H1 (cell line): Measurements from ENCODE around the gene SMYD1. TPM values are rescaled to one million over a fixed set of nuclear protein-coding genes. Genes with fewer than 3 reads are reported as not detected.

Source experiments
- CTCF ChIA-PET: fragments of 300-600 bp; sonication (Branson Sonifier 250); formaldehyde crosslinking; loops from one replicate; lab custom pipeline; 2021; ENCODE audit not compliant: partially characterized antibody; lab: Charles Lee
- POLR2A ChIA-PET: fragments of 300-600 bp; sonication (Branson Sonifier 250); formaldehyde crosslinking; loops from one replicate; lab custom pipeline; 2021; ENCODE audit warnings: inconsistent platforms; ENCODE audit not compliant: partially characterized antibody; lab: Charles Lee
- DNase-seq, 2 experiments: peaks; one replicate each; pipeline versions ENCODE4 v3.0.0 to v3.0.0-alpha.2; 2010 to 2022; ENCODE audit warnings: low spot score in 2 of 2, low read depth in 1 of 2, mixed read lengths in 1 of 2
- FAIRE-seq: peaks from 2 replicates; lab custom pipeline; 2011; peaks lifted over from hg19 to GRCh38; lab: Jason Lieb, UNC
- H2AFZ ChIP-seq: 2 replicates; pipeline ENCODE4 v1.8.1; 2012; ENCODE audit warnings: low read length, inconsistent platforms
- H2AK5ac ChIP-seq: 2 replicates; pipeline ENCODE4 v1.6.1; 2013; ENCODE audit warnings: low read depth, low read length
- H2BK120ac ChIP-seq: replicated peaks from 2 replicates; pipeline ENCODE3; 2013; ENCODE audit warnings: low read depth, low read length, inconsistent platforms
- H2BK12ac ChIP-seq: 2 replicates; pipeline ENCODE4 v1.6.1; 2013; ENCODE audit warnings: low read depth, low read length
- H2BK15ac ChIP-seq: 2 replicates; pipeline ENCODE4 v1.6.1; 2013; ENCODE audit warnings: low read length
- H2BK20ac ChIP-seq: 2 replicates; pipeline ENCODE4 v1.6.1; 2013; ENCODE audit warnings: low read length
- H2BK5ac ChIP-seq: 2 replicates; pipeline ENCODE4 v1.6.1; 2013; ENCODE audit warnings: low read depth, low read length
- H3K14ac ChIP-seq: 2 replicates; pipeline ENCODE4 v1.6.1; 2013; ENCODE audit warnings: inconsistent platforms; ENCODE audit not compliant: insufficient read length
- H3K18ac ChIP-seq: 2 replicates; pipeline ENCODE4 v1.6.1; 2013; ENCODE audit warnings: low read length; ENCODE audit errors: extremely low read depth
- H3K23ac ChIP-seq: 2 replicates; pipeline ENCODE4 v1.6.1; 2013; ENCODE audit warnings: inconsistent platforms; ENCODE audit not compliant: insufficient read length
- H3K23me2 ChIP-seq: 2 replicates; pipeline ENCODE4 v1.6.1; 2013; ENCODE audit warnings: low read depth, low read length
- H3K27ac ChIP-seq: 2 replicates; pipeline ENCODE4 v1.6.1; 2011; ENCODE audit warnings: low read depth, low read length, inconsistent platforms
- H3K27me3 ChIP-seq, 4 experiments: replicated peaks in 1 of 4; 1 replicate in 1 of 4; 2 replicates in 3 of 4; pipeline versions ENCODE4 v1.6.1 to v1.8.1; 2011 to 2013; ENCODE audit warnings: low read length in 3 of 4, mild to moderate bottlenecking in 3 of 4, inconsistent platforms in 2 of 4, mixed read lengths in 2 of 4, moderate library complexity in 1 of 4; ENCODE audit not compliant: control insufficient read depth in 3 of 4, insufficient read depth in 3 of 4; ENCODE audit errors: extremely low read depth in 1 of 4
- H3K36me3 ChIP-seq, 4 experiments: 2 replicates each; pipeline versions ENCODE4 v1.6.1 to v1.8.1; 2011 to 2013; ENCODE audit warnings: mild to moderate bottlenecking in 4 of 4, low read length in 3 of 4, moderate library complexity in 2 of 4, control low read depth in 1 of 4, inconsistent platforms in 1 of 4; ENCODE audit not compliant: insufficient read depth in 4 of 4, control insufficient read depth in 2 of 4
- H3K4ac ChIP-seq: replicated peaks from 2 replicates; pipeline ENCODE3; 2013; ENCODE audit warnings: low read length, low read depth, mixed read lengths, inconsistent platforms; ENCODE audit not compliant: insufficient read length
- H3K4me1 ChIP-seq, 4 experiments: replicated peaks in 1 of 4; 1 replicate in 1 of 4; 2 replicates in 3 of 4; pipeline versions ENCODE4 v1.6.1 to v1.8.1; 2011 to 2013; ENCODE audit warnings: low read length in 3 of 4, inconsistent platforms in 2 of 4, mixed read lengths in 1 of 4; ENCODE audit not compliant: insufficient read depth in 4 of 4, control insufficient read depth in 3 of 4
- H3K4me2 ChIP-seq, 2 experiments: 2 replicates each; pipeline versions ENCODE4 v1.6.1 to v1.8.1; 2011 to 2013; ENCODE audit warnings: low read depth in 2 of 2, low read length in 2 of 2, control low read depth in 1 of 2, inconsistent platforms in 1 of 2, mild to moderate bottlenecking in 1 of 2; ENCODE audit not compliant: insufficient read depth in 1 of 2
- H3K4me3 ChIP-seq, 4 experiments: fragments of 200-600, 300-600 bp in 1 of 4; sonication (generic), shearing (Covaris generic), sonication (Bioruptor Twin) in 1 of 4; 2 replicates each; pipeline versions ENCODE4 v1.5.1 to v1.8.1; 2011 to 2016; ENCODE audit warnings: low read length in 4 of 4, low read depth in 3 of 4, control low read depth in 2 of 4, inconsistent platforms in 2 of 4, mild to moderate bottlenecking in 2 of 4, mixed read lengths in 1 of 4, moderate library complexity in 1 of 4; ENCODE audit not compliant: insufficient read depth in 2 of 4; ENCODE audit errors: extremely low read depth in 1 of 4
- H3K56ac ChIP-seq: replicated peaks from 2 replicates; pipeline ENCODE3; 2013; ENCODE audit warnings: low read depth, mild to moderate bottlenecking, mixed read lengths, low read length, inconsistent platforms; ENCODE audit not compliant: insufficient read length
- H3K79me1 ChIP-seq: 2 replicates; pipeline ENCODE4 v1.6.1; 2013; ENCODE audit warnings: low read depth, low read length, control low read depth
- H3K79me2 ChIP-seq, 2 experiments: 2 replicates each; pipeline versions ENCODE4 v1.6.1 to v1.8.1; 2012 to 2013; ENCODE audit warnings: low read length in 2 of 2, mild to moderate bottlenecking in 2 of 2, inconsistent platforms in 1 of 2; ENCODE audit not compliant: insufficient read depth in 2 of 2, control insufficient read depth in 1 of 2
- H3K9ac ChIP-seq, 4 experiments: replicated peaks in 1 of 4; 1 replicate in 1 of 4; 2 replicates in 3 of 4; pipeline versions ENCODE4 v1.6.1 to v1.8.1; 2011 to 2013; ENCODE audit warnings: low read depth in 3 of 4, low read length in 3 of 4, control low read depth in 2 of 4, mild to moderate bottlenecking in 2 of 4, moderate library complexity in 2 of 4, inconsistent platforms in 1 of 4; ENCODE audit errors: extremely low read depth in 1 of 4
- H3K9me3 ChIP-seq, 2 experiments: 2 replicates each; pipeline versions ENCODE4 v1.6.1 to v1.8.1; 2012 to 2013; ENCODE audit warnings: mild to moderate bottlenecking in 2 of 2, moderate library complexity in 2 of 2, control low read depth in 1 of 2, inconsistent platforms in 1 of 2, low read depth in 1 of 2, low read length in 1 of 2, mixed read lengths in 1 of 2; ENCODE audit not compliant: insufficient read depth in 2 of 2
- H4K20me1 ChIP-seq, 2 experiments: replicated peaks in 1 of 2; 2 replicates each; pipeline versions ENCODE3 to v1.8.1; 2011 to 2013; ENCODE audit warnings: inconsistent platforms in 2 of 2, low read length in 2 of 2, mild to moderate bottlenecking in 1 of 2; ENCODE audit not compliant: insufficient read depth in 2 of 2, control insufficient read depth in 1 of 2
- H4K5ac ChIP-seq: 2 replicates; pipeline ENCODE4 v1.6.1; 2013; ENCODE audit warnings: low read length, low read depth, mixed read lengths, inconsistent platforms; ENCODE audit not compliant: insufficient read length
- H4K8ac ChIP-seq: 2 replicates; pipeline ENCODE4 v1.8.0; 2013; ENCODE audit warnings: mild to moderate bottlenecking, moderate library complexity, low read length, inconsistent platforms; ENCODE audit not compliant: insufficient read depth; ENCODE audit errors: extremely low read depth
- H4K91ac ChIP-seq: replicated peaks from 2 replicates; pipeline ENCODE3; 2013; ENCODE audit warnings: low read length, mixed read lengths, inconsistent platforms; ENCODE audit not compliant: insufficient read length
- BCL11A ChIP-seq, 2 experiments: IDR thresholded peaks; one replicate each; pipeline ENCODE4 v1.6.1; 2011; ENCODE audit warnings: low read depth in 2 of 2, low read length in 2 of 2, mild to moderate bottlenecking in 2 of 2
- CREB1 ChIP-seq: IDR thresholded peaks from 2 replicates; pipeline ENCODE4 v1.6.1; 2012; ENCODE audit warnings: inconsistent platforms
- FOSL1 ChIP-seq: IDR thresholded peaks from 2 replicates; pipeline ENCODE4 v1.6.1; 2011; ENCODE audit warnings: mild to moderate bottlenecking, low read depth, low read length, moderate library complexity; ENCODE audit not compliant: insufficient read depth
- RBBP5 ChIP-seq: IDR thresholded peaks from 2 replicates; pipeline ENCODE4 v1.7.1; 2012; ENCODE audit warnings: low read depth, mild to moderate bottlenecking, inconsistent platforms, low read length, moderate library complexity, borderline replicate concordance
- RXRA ChIP-seq: IDR thresholded peaks from 2 replicates; pipeline ENCODE4 v1.6.1; 2011; ENCODE audit warnings: low read depth, mild to moderate bottlenecking, low read length, moderate library complexity; ENCODE audit not compliant: insufficient read depth
- SAP30 ChIP-seq: fragments of 300-600 bp; sonication (generic); IDR thresholded peaks from 2 replicates; pipeline ENCODE4 v1.7.1; 2012; ENCODE audit warnings: low read length, moderate library complexity, mild to moderate bottlenecking, inconsistent platforms; ENCODE audit not compliant: insufficient read depth, insufficient replicate concordance
- SIRT6 ChIP-seq: IDR thresholded peaks from one replicate; pipeline ENCODE4 v1.7.1; 2012; ENCODE audit warnings: low read length, inconsistent platforms
- WGBS, 2 experiments: shearing (Covaris generic) in 1 of 2; methylation state at CpG; one replicate each; pipeline versions ENCODE4 v1.1.6 to v1.1.7; 2013 to 2015; ENCODE audit warnings: low lambda C conversion rate in 2 of 2, mixed read lengths in 2 of 2, inconsistent platforms in 1 of 2, low coverage in 1 of 2, missing lambda C conversion rate in 1 of 2; ENCODE audit not compliant: insufficient replicate concordance in 2 of 2, insufficient coverage in 1 of 2, insufficient read length in 1 of 2; ENCODE audit errors: extremely low coverage in 1 of 2, missing lambda C conversion rate in 1 of 2; 5-methylcytosine and 5-hydroxymethylcytosine counted together
- polyA plus RNA-seq, 7 experiments: library from polyadenylated mRNA; depleted of rRNA in 3 of 7; stranded (reverse) in 5 of 7; unstranded in 2 of 7; fragments of >200 nt in 5 of 7; fragments of 200-250 nt in 2 of 7; gene quantifications; 1 replicate in 5 of 7; 2 replicates in 1 of 7; 4 replicates in 1 of 7; pipeline versions ENCODE4 v1.2.1 to v1.2.3, GENCODE V29; 2011 to 2013; ENCODE audit warnings: missing spikeins in 2 of 7, mixed read lengths in 2 of 7
- total RNA-seq: library from RNA; stranded (reverse); fragmentation: NEBNext Ultra II Directional; extraction: Animal tissue kit (Norgen Biotek cat#: 25700); gene quantifications from 2 replicates; pipeline ENCODE4 v1.2.1, GENCODE V29; 2021

Gene SMYD1
- total and polyA plus RNA-seq, 2 of the 8 experiments (the other 6 are each of a cell fraction or from before 2014, with no cell fraction given) = 0.06 TPM; not detected in 1

GRCh38 chr2:88125344-88125923, 57.8 kb downstream of the SMYD1 start:
- Histone ChIP-seq H3K9me3 (no peaks in the 10 kb centered on the region), H3K9ac (no peak overlapping the region), H3K4me3 (no peak overlapping the region), H3K56ac (no peak overlapping the region), H3K23ac (no peak overlapping the region), H3K4ac (no peak overlapping the region), H2AK5ac (no peak overlapping the region), H2AFZ (no peak overlapping the region), H2BK20ac (no peak overlapping the region), H3K79me2 (no peaks in the 10 kb centered on the region), H4K8ac (no peak overlapping the region), H4K91ac (no peak overlapping the region), H3K18ac (no peak overlapping the region), H3K27me3 (no peaks in the 10 kb centered on the region), H3K23me2 (no peaks in the 10 kb centered on the region; the same call in 1 of the 2 replicates), H3K14ac (no peak overlapping the region), H3K36me3 (no peaks in the 10 kb centered on the region), H3K4me2 (no peak overlapping the region), H4K5ac (no peak overlapping the region), H4K20me1 (no peaks in the 10 kb centered on the region), H3K27ac (no peak overlapping the region), H2BK120ac (no peak overlapping the region), H2BK15ac (no peak overlapping the region), H3K4me1 (no peaks in the 10 kb centered on the region), H3K79me1 (no peaks in the 10 kb centered on the region; the same call in 1 of the 2 replicates), H2BK12ac (no peak overlapping the region), H2BK5ac (no peak overlapping the region)
- 88% methylated on average over 3 of the region's 3 CpGs; no CpG with 5 or more reads in 1 of the 2 experiments for WGBS, 2 experiments
- DNase-seq (no peak), FAIRE-seq (no peak)
- POLR2A ChIA-PET = no interaction called here
- TF ChIP-seq RBBP5 (no peak), SIRT6 (no peak), RXRA (no peak), SAP30 (no peak), FOSL1 (no peak), BCL11A (IDR thresholded peaks at IDR 0.05; ENCODE audit: low read depth in 2 of 2, low read length in 2 of 2) (no peak), CREB1 (no peak)
- CTCF ChIA-PET = interaction anchor here (1.2 to 2.6 kb wide), 3 partner anchors 10 to 65 kb away, joined by 3 to 8 read pairs (median 5); no protein-coding TSS in a partner anchor
